K562 (cell line): ENCODE data around the gene COL26A1. TPM values are rescaled to one million over a fixed set of nuclear protein-coding genes. Genes with fewer than 3 reads are reported as not detected.

Source experiments
- GABPB1 ChIP-seq: sonication (generic); formaldehyde crosslinking; IDR thresholded peaks from 2 replicates; pipeline ENCODE4 v1.8.0; 2022; ENCODE audit warnings: mild to moderate bottlenecking, missing genetic modification reagents
- IRF9 ChIP-seq: fragments of 450-650 bp; IDR thresholded peaks from 2 replicates; pipeline ENCODE4 v1.6.1; 2016; ENCODE audit warnings: missing biosample characterization, missing genetic modification characterization
- PRPF4 ChIP-seq: fragments of 200-400 bp; formaldehyde crosslinking; IDR thresholded peaks from one replicate; pipeline ENCODE4 v1.6.1; 2017; ENCODE audit warnings: low read length, low read depth, mild to moderate bottlenecking; ENCODE audit not compliant: insufficient read depth, poor library complexity, severe bottlenecking
- PURB ChIP-seq: sonication (generic); formaldehyde crosslinking; IDR thresholded peaks from 2 replicates; pipeline ENCODE4 v1.9.0; 2021; ENCODE audit warnings: low read depth, mild to moderate bottlenecking, missing genetic modification reagents
- RBM25 ChIP-seq: fragments of 200-400 bp; formaldehyde crosslinking; IDR thresholded peaks from 2 replicates; pipeline ENCODE4 v1.6.1; 2018; ENCODE audit warnings: low read length, low read depth, moderate library complexity; ENCODE audit not compliant: severe bottlenecking
- RFX5 ChIP-seq: IDR thresholded peaks from 2 replicates; pipeline ENCODE4 v1.6.1; 2011; ENCODE audit warnings: low read depth, mild to moderate bottlenecking, improper control_type of control experiment, low read length
- SMARCA5 ChIP-seq: fragments of 450-650 bp; IDR thresholded peaks from 2 replicates; pipeline ENCODE4 v1.6.1; 2016
- SMARCC2 ChIP-seq: fragments of 450-650 bp; IDR thresholded peaks from 2 replicates; pipeline ENCODE4 v1.6.1; 2017; ENCODE audit warnings: antibody characterized with exemption, moderate library complexity, mild to moderate bottlenecking, low read depth
- THAP12 ChIP-seq: fragments of 250-450 bp; sonication (Bioruptor Pico); IDR thresholded peaks from 2 replicates; pipeline ENCODE4 v1.9.0; 2021; ENCODE audit warnings: mild to moderate bottlenecking, inconsistent platforms
- ZFP36 ChIP-seq: fragments of 150-350 bp; IDR thresholded peaks from 2 replicates; pipeline ENCODE4 v1.6.1; 2018; ENCODE audit warnings: low read length, low read depth; ENCODE audit not compliant: partially characterized antibody
- ZNF436 ChIP-seq: fragments of 250-450, 450-650 bp; sonication (Bioruptor Pico); formaldehyde crosslinking; IDR thresholded peaks from 2 replicates; pipeline ENCODE4 v1.7.0; 2020; ENCODE audit warnings: mild to moderate bottlenecking
- ZNF586 ChIP-seq: fragments of 450-650 bp; formaldehyde crosslinking; conservative IDR thresholded peaks from 2 replicates; pipeline ENCODE4 v1.4.0; 2020; ENCODE audit warnings: mild to moderate bottlenecking, moderate library complexity
- ZNF668 ChIP-seq: fragments of 250-450 bp; sonication (Bioruptor Pico); IDR thresholded peaks from 2 replicates; pipeline ENCODE4 v1.8.0; 2022; ENCODE audit warnings: mild to moderate bottlenecking, inconsistent platforms
- polyA plus RNA-seq, 8 experiments: library from polyadenylated mRNA; depleted of rRNA in 4 of 8; stranded (reverse) in 5 of 8; unstranded in 3 of 8; fragments of >200 nt; fragmentation: Nextera tagmentation in 2 of 8; fragmentation: Illumina TruSeq in 1 of 8; extraction: Ambion mirVana in 2 of 8; extraction: Trizol in 1 of 8; gene quantifications; 2 replicates each; pipeline versions ENCODE4 v1.2.1 to v1.2.3, GENCODE V29; 2011 to 2014; ENCODE audit warnings: inconsistent platforms in 1 of 8, missing spikeins in 1 of 8
- total RNA-seq, 7 experiments: library from RNA; depleted of rRNA in 6 of 7; stranded (reverse); fragments of >200 nt in 6 of 7; fragmentation: Illumina TruSeq in 2 of 7; extraction: Trizol in 2 of 7; gene quantifications; 2 replicates each; pipeline versions ENCODE4 v1.2.1 to v1.2.3, GENCODE V29; 2011 to 2021; ENCODE audit warnings: low replicate concordance in 1 of 7
- TF ChIP-seq, protein P1 (sequence below): fragments of 250-450 bp; sonication (Bioruptor Pico); IDR thresholded peaks from 2 replicates; pipeline ENCODE4 v1.8.0; 2021; ENCODE audit warnings: borderline replicate concordance, mild to moderate bottlenecking, moderate library complexity; ENCODE audit not compliant: poor library complexity, severe bottlenecking

Gene COL26A1
- total and polyA plus RNA-seq, 9 of the 15 experiments (the other 6 are each of a cell fraction or from before 2014, with no cell fraction given): 0.04 to 0.39 (median 0.07) TPM; not detected in 5

- TF ChIP-seq SMARCC2 (no peak), ZFP36 (peak; percentile 98), GABPB1 (no peak), SMARCA5 (peak; percentile 22; the same call in 1 of the 2 replicates), RBM25 (peak; percentile 89), ZNF586 (CRISPR knock-in tag) (no peak), RFX5 (no peak), PURB (no peak), PRPF4 (no peak), ZNF668 (no peak), ZNF436 (CRISPR knock-in tag) (peak; percentile 49; the same call in 1 of the 2 replicates), IRF9 (tag) (no peak), THAP12 (CRISPR knock-in tag) (no peak)
- TF ChIP-seq, protein P1, sequence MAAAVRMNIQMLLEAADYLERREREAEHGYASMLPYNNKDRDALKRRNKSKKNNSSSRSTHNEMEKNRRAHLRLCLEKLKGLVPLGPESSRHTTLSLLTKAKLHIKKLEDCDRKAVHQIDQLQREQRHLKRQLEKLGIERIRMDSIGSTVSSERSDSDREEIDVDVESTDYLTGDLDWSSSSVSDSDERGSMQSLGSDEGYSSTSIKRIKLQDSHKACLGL (CRISPR knock-in tag): no peak
These were observed 241.8 kb downstream of the COL26A1 start (continued) for GRCh38 chr7:101604331-101604933.
